ENCODE results near the gene FXYD6. TPM values are rescaled to one million over a fixed set of nuclear protein-coding genes. Genes with fewer than 3 reads are reported as not detected.

The FXYD6 gene
- total RNA-seq, 2 experiments from 2014 or later = not detected

GRCh38 chr11:117863383-117863782, 13.1 kb downstream of the FXYD6 start:
- BruUV-seq (replicated peaks) = no TSS peak

GRCh38 chr11:117862753-117863152, 13.7 kb downstream of the FXYD6 start:
- Histone ChIP-seq H3K79me2 (ENCODE audit: insufficient read depth, low read depth, low read length) (no peaks in the 10 kb centered on the region), H3K4me3 (ENCODE audit: low read depth, low read length, poor library complexity, severe bottlenecking) (no peak overlapping the region), H3K36me3 (ENCODE audit: insufficient read depth, low read length) (no peaks in the 10 kb centered on the region), H3K4me1 (ENCODE audit: insufficient read depth, low read length, poor library complexity, severe bottlenecking) (no peaks in the 10 kb centered on the region), H3K9me2 (ENCODE audit: insufficient read depth, low read length) (no peaks in the 10 kb centered on the region), H3K4me2 (ENCODE audit: low read length) (no peak overlapping the region), H3K9me3 (ENCODE audit: low read length) (no peaks in the 10 kb centered on the region), H3K27ac (ENCODE audit: low read depth, low read length, poor library complexity, severe bottlenecking) (no peak overlapping the region), H2AFZ (ENCODE audit: low read length) (no peak overlapping the region), H4K20me1 (ENCODE audit: insufficient read depth, low read length) (no peaks in the 10 kb centered on the region)
- DNase-seq (ENCODE audit: low spot score) = no peak
- no TSS peak for BruUV-seq (replicated peaks)
- POLR2A ChIA-PET = no interaction called here
- no peak for TF ChIP-seq EZH2phosphoT487 (IDR thresholded peaks at IDR 0.05; ENCODE audit: borderline replicate concordance, low read depth, low read length)
- TF ChIP-seq, protein P1, sequence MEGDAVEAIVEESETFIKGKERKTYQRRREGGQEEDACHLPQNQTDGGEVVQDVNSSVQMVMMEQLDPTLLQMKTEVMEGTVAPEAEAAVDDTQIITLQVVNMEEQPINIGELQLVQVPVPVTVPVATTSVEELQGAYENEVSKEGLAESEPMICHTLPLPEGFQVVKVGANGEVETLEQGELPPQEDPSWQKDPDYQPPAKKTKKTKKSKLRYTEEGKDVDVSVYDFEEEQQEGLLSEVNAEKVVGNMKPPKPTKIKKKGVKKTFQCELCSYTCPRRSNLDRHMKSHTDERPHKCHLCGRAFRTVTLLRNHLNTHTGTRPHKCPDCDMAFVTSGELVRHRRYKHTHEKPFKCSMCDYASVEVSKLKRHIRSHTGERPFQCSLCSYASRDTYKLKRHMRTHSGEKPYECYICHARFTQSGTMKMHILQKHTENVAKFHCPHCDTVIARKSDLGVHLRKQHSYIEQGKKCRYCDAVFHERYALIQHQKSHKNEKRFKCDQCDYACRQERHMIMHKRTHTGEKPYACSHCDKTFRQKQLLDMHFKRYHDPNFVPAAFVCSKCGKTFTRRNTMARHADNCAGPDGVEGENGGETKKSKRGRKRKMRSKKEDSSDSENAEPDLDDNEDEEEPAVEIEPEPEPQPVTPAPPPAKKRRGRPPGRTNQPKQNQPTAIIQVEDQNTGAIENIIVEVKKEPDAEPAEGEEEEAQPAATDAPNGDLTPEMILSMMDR (conservative IDR thresholded peaks at IDR 0.05; ENCODE audit: low read length) = no peak
- intact Hi-C loops (cut with micrococcal nuclease; ENCODE audit: unreplicated experiment) = no loop called here
- CTCF ChIA-PET (ENCODE audit: unreplicated experiment) = no interaction called here

More at GRCh38 chr11:117863383-117863782, 13.1 kb downstream of the FXYD6 start:
- no peak for TF ChIP-seq EZH2phosphoT487 (IDR thresholded peaks at IDR 0.05; ENCODE audit: borderline replicate concordance, low read depth, low read length)
- intact Hi-C loops (cut with micrococcal nuclease; ENCODE audit: unreplicated experiment) = no loop called here
- CTCF ChIA-PET (ENCODE audit: unreplicated experiment) = no interaction called here
- no peak for DNase-seq (ENCODE audit: low spot score)
- H3K4me2 ChIP-seq (ENCODE audit: low read length) = no peak overlapping the region
- no peak overlapping the region for H3K27ac ChIP-seq (ENCODE audit: low read depth, low read length, poor library complexity, severe bottlenecking)
- H3K36me3 ChIP-seq (ENCODE audit: insufficient read depth, low read length) = no peaks in the 10 kb centered on the region
- no peaks in the 10 kb centered on the region for H3K4me1 ChIP-seq (ENCODE audit: insufficient read depth, low read length, poor library complexity, severe bottlenecking)
- H3K4me3 ChIP-seq (ENCODE audit: low read depth, low read length, poor library complexity, severe bottlenecking) = no peak overlapping the region
- H4K20me1 ChIP-seq (ENCODE audit: insufficient read depth, low read length) = no peaks in the 10 kb centered on the region
- POLR2A ChIA-PET = no interaction called here
- H2AFZ ChIP-seq (ENCODE audit: low read length) = no peak overlapping the region
- no peaks in the 10 kb centered on the region for H3K9me3 ChIP-seq (ENCODE audit: low read length)
- H3K79me2 ChIP-seq (ENCODE audit: insufficient read depth, low read depth, low read length) = no peaks in the 10 kb centered on the region
- H3K9me2 ChIP-seq (ENCODE audit: insufficient read depth, low read length) = no peaks in the 10 kb centered on the region

- Histone ChIP-seq H3K27ac (ENCODE audit: low read depth, low read length, poor library complexity, severe bottlenecking) (no peak overlapping the region), H3K4me2 (ENCODE audit: low read length) (no peak overlapping the region), H3K36me3 (ENCODE audit: insufficient read depth, low read length) (no peaks in the 10 kb centered on the region), H2AFZ (ENCODE audit: low read length) (no peak overlapping the region), H3K9me3 (ENCODE audit: low read length) (no peaks in the 10 kb centered on the region), H3K9me2 (ENCODE audit: insufficient read depth, low read length) (no peaks in the 10 kb centered on the region), H3K79me2 (ENCODE audit: insufficient read depth, low read depth, low read length) (no peaks in the 10 kb centered on the region), H4K20me1 (ENCODE audit: insufficient read depth, low read length) (no peaks in the 10 kb centered on the region), H3K4me3 (ENCODE audit: low read depth, low read length, poor library complexity, severe bottlenecking) (no peak overlapping the region), H3K4me1 (ENCODE audit: insufficient read depth, low read length, poor library complexity, severe bottlenecking) (no peaks in the 10 kb centered on the region)
- no peak for DNase-seq (ENCODE audit: low spot score)
- intact Hi-C loops (cut with micrococcal nuclease; ENCODE audit: unreplicated experiment) = no loop called here
- BruUV-seq (replicated peaks) = no TSS peak
- TF ChIP-seq, protein P1 (conservative IDR thresholded peaks at IDR 0.05; ENCODE audit: low read length) = no peak
- TF ChIP-seq EZH2phosphoT487 (IDR thresholded peaks at IDR 0.05; ENCODE audit: borderline replicate concordance, low read depth, low read length) = no peak
- CTCF ChIA-PET (ENCODE audit: unreplicated experiment) = no interaction called here
- POLR2A ChIA-PET = no interaction called here
These were observed 14.3 kb downstream of the FXYD6 start for GRCh38 chr11:117862019-117862725.

All from OCI-LY7 (cell line).